WI38 (cell line): Measurements from ENCODE around the gene UNC79.

Experiments
- H3K4me3 ChIP-seq: 2 replicates; pipeline ENCODE4 v1.5.1; 2011; ENCODE audit warnings: low read depth, mild to moderate bottlenecking, control low read depth, low read length
- CTCF ChIP-seq: IDR thresholded peaks from 2 replicates; pipeline ENCODE4 v1.5.1; 2012; ENCODE audit warnings: low read depth, mild to moderate bottlenecking, control low read depth, low read length

UNC79 gene

DNA sequence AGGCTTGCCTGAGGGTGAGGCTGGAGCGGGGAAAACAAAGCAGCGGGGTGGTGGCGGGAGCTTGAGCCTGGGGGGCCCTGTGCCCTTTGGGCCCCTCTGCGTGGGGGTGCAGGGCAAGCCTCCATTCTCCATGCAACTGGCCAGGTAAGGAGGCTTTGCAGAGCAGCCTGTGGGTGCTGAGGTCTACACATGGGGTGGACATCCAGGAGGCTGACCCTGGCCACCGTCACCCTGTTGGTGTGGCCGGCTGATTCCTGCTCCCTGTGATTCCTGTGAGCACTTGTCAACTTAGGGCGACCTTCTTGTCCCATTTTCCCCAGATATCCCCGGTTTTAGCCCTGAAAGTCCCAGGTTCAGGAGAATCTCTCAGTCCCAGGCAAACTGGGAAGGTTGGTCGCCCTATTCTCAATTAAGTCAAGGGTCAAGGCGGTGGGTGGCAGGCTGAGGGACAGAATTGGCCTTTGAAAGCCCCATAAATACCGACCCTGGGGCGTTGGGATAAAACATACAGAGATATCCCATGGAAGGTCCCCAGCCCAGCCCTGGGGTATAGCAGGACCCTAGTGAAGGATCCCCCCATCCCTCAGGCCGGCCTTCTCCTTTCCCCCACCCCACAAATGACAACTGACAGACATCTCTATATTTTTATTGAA is 287.1 kb downstream of the UNC79 start:
- no peak overlapping the region for H3K4me3 ChIP-seq
- TF ChIP-seq CTCF, result no peak

GRCh38 chr14:93719256-93719655 is 288.5 kb downstream of the UNC79 start:
- TF ChIP-seq CTCF, result no peak
- no peak overlapping the region for H3K4me3 ChIP-seq

DNA sequence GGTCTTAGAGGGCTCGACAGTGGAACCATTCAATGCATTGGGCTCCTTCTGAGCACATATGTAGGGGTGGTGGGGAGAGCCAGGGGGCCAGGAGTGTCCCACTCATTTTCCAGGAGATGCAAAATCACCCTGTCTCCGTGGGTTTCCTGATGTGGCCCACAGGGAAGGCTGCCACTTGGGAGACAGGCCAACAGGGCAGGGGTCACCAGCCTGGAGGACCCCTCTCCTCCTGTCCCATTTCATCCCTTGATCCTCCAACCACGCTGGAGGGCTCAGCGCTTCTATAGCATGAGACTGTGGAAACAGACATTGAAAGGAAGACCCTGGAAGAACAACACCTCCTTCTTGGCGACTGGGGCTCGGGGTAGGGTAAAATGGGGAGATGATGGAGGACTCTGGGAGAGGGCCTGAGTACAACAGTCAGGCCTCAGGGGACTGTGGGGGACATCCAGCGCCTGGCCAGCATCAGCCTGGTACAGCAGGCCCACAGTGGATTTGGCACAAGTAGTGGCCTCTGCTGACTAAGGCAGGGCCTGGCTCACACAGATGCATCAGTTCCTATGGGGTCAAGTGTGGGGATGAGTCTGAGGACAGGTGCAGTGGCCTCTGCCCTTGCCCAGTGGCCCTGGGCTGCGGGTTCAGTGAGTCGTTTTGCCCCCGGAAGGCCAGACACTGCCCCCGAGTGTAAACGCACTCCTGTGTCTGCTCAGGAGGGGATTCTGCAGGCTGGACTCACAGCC is 289.5 kb downstream of the UNC79 start:
- TF ChIP-seq CTCF, result no peak
- H3K4me3 ChIP-seq, result no peak overlapping the region

- H3K4me3 ChIP-seq, result no peak overlapping the region
- no peak for TF ChIP-seq CTCF
These were observed 290.3 kb downstream of the UNC79 start for GRCh38 chr14:93720981-93721483.

DNA sequence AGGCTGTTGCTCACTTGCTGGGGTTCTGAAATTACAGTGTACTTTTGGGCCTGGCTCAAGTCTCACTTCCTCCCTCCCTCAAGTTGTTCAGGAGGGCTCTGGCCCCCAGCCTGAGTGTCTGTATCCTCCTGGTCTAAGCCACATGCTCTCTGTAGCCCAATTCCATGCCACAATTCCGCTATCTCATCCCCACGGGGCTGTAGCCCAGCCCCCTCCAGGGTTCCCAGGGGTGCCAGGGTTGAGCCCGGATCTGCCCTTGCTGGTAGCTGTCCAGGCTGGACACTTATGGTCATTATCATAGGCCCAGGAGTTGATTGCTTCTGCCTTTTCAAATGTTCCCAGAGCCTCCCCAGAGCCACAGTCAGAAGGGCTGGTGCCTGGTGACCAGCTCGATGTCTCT is 292.3 kb downstream of the UNC79 start:
- TF ChIP-seq CTCF, result no peak
- no peak overlapping the region for H3K4me3 ChIP-seq

- H3K4me3 ChIP-seq, result no peak overlapping the region
- TF ChIP-seq CTCF, result no peak
These were observed 294.4 kb downstream of the UNC79 start for GRCh38 chr14:93725002-93725582.

DNA sequence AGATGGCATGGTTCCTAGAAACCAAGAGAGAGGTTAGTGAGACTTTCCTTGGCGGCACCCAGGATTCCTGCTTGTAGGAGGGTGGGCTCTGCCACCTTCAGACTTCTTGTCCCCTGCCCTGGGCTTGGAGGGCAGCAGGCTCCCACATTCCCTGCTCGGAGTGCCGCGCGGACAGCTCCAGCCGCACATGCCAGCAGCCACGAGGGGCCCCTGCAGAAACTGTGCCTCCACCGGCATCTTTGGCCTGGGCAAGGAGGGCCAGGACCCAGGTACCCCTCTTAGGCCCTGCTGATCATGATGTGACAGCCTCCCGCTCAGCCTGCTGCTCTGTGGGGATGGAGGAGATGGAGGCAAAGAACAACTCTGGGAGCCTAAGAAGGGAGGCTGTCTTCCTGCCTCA is 295.3 kb downstream of the UNC79 start:
- H3K4me3 ChIP-seq, result no peak overlapping the region
- no peak for TF ChIP-seq CTCF
